Measurements from ENCODE around the gene ATOH8. TPM values are rescaled to one million over a fixed set of nuclear protein-coding genes. Genes with fewer than 3 reads are reported as not detected.
A peak's percentile ranks its signal among the peaks of the same experiment; 100 is the strongest.

ATOH8 gene
- total RNA-seq, 1 donor from 2014 or later, result 93.6 TPM

- Histone ChIP-seq H3K4me1 (peaks cover 8% of the 10 kb centered on the region), H3K4me3 (no peak overlapping the region), H3K9me3 (no peaks in the 10 kb centered on the region), H3K27me3 (no peaks in the 10 kb centered on the region), H3K36me3 (no peaks in the 10 kb centered on the region), H3K27ac (no peak overlapping the region)
- no peak for TF ChIP-seq CTCF (IDR thresholded peaks at IDR 0.05)
- DNase-seq (no peak), ATAC-seq (no peak)
- intact Hi-C loops (cut with DNase I), result no loop called here
Measured at GRCh38 chr2:85802354-85803103, 48.7 kb downstream of the ATOH8 start.

GRCh38 chr2:85803704-85804425 lies 50.1 kb downstream of the ATOH8 start:
- Histone ChIP-seq H3K27ac (no peak overlapping the region), H3K4me1 (peaks cover 8% of the 10 kb centered on the region), H3K36me3 (no peaks in the 10 kb centered on the region), H3K9me3 (no peaks in the 10 kb centered on the region), H3K4me3 (no peak overlapping the region), H3K27me3 (no peaks in the 10 kb centered on the region)
- no peak for ATAC-seq
- TF ChIP-seq CTCF (IDR thresholded peaks at IDR 0.05), result no peak
- intact Hi-C loops (cut with DNase I), result no loop called here
- no peak for DNase-seq

GRCh38 chr2:85804583-85804982 lies 50.8 kb downstream of the ATOH8 start:
- no peak for DNase-seq
- ATAC-seq, result peak; percentile 52
- intact Hi-C loops (cut with DNase I), result no loop called here

GRCh38 chr2:85806358-85807118 lies 52.7 kb downstream of the ATOH8 start:
- no peaks in the 10 kb centered on the region for H3K9me3 ChIP-seq
- H3K27ac ChIP-seq, result no peak overlapping the region
- DNase-seq (no peak), ATAC-seq (peak; percentile 71)
- no peak for TF ChIP-seq CTCF (IDR thresholded peaks at IDR 0.05)
- no peaks in the 10 kb centered on the region for H3K36me3 ChIP-seq
- H3K4me1 ChIP-seq, result peaks cover 17% of the 10 kb centered on the region
- no peak overlapping the region for H3K4me3 ChIP-seq
- no peaks in the 10 kb centered on the region for H3K27me3 ChIP-seq
- intact Hi-C loops (cut with DNase I), result no loop called here

More at GRCh38 chr2:85804583-85804982, 50.8 kb downstream of the ATOH8 start:
- Histone ChIP-seq H3K27ac (no peak overlapping the region), H3K4me1 (peaks cover 8% of the 10 kb centered on the region), H3K9me3 (no peaks in the 10 kb centered on the region), H3K4me3 (no peak overlapping the region), H3K36me3 (no peaks in the 10 kb centered on the region), H3K27me3 (no peaks in the 10 kb centered on the region)
- TF ChIP-seq CTCF (IDR thresholded peaks at IDR 0.05), result peak; percentile 58

GRCh38 chr2:85807756-85808155 lies 54.0 kb downstream of the ATOH8 start:
- peaks cover 26% of the 10 kb centered on the region for H3K4me1 ChIP-seq
- no peak for TF ChIP-seq CTCF (IDR thresholded peaks at IDR 0.05)
- intact Hi-C loops (cut with DNase I), result no loop called here

More at GRCh38 chr2:85807756-85808155, 54.0 kb downstream of the ATOH8 start:
- no peaks in the 10 kb centered on the region for H3K36me3 ChIP-seq
- DNase-seq (no peak), ATAC-seq (no peak)
- no peaks in the 10 kb centered on the region for H3K27me3 ChIP-seq
- H3K27ac ChIP-seq, result no peak overlapping the region
- no peaks in the 10 kb centered on the region for H3K9me3 ChIP-seq
- H3K4me3 ChIP-seq, result no peak overlapping the region
